ENCODE data around the gene KRTAP19-1.

Gene KRTAP19-1

DNA sequence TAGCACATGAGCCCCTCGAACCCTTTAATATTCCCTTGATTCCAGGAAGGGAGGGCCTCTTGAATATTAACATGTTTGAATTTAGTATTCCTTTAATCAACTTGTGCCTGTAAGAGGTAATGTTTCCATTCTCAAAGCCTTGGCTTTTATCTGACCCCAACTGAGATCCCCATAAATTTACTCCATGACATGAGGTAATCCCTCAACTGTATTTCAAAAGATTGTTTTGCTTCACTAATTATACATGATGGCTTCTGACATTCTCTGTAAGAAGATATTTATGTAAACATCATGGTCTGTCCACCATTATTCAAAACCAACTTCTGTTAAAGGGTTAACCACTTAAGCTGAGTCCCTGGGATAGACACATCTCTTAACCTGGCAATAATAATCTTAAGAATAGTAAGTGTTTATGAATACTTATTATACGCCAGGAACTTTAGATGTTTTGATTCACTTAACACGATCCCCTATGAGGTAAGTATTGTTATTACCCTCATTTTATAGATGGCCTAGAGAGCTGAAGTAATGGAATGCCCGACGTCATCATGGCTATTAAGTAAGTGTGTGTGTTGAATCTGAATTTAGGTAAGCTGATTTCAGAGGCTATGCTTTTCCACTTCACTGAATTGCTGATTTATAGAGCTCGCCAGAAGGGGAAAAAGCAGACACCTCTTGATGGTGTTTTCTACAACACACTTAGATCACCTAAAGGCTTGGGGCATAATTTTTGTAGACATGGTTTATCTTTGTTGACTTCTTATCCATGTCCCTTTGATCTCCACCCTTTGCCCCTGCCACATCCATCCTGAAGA is 11.1 kb downstream of the KRTAP19-1 start:
- no peak for DNase-seq (ENCODE audit: low spot score)
- TF ChIP-seq, protein P1, sequence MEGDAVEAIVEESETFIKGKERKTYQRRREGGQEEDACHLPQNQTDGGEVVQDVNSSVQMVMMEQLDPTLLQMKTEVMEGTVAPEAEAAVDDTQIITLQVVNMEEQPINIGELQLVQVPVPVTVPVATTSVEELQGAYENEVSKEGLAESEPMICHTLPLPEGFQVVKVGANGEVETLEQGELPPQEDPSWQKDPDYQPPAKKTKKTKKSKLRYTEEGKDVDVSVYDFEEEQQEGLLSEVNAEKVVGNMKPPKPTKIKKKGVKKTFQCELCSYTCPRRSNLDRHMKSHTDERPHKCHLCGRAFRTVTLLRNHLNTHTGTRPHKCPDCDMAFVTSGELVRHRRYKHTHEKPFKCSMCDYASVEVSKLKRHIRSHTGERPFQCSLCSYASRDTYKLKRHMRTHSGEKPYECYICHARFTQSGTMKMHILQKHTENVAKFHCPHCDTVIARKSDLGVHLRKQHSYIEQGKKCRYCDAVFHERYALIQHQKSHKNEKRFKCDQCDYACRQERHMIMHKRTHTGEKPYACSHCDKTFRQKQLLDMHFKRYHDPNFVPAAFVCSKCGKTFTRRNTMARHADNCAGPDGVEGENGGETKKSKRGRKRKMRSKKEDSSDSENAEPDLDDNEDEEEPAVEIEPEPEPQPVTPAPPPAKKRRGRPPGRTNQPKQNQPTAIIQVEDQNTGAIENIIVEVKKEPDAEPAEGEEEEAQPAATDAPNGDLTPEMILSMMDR (conservative IDR thresholded peaks at IDR 0.05; ENCODE audit: low read depth) = no peak
- POLR2A ChIA-PET (ENCODE audit: low non-redundant PET) = no interaction called here
- CTCF ChIA-PET = no interaction called here
- no peak overlapping the region for H3K27ac ChIP-seq

DNA sequence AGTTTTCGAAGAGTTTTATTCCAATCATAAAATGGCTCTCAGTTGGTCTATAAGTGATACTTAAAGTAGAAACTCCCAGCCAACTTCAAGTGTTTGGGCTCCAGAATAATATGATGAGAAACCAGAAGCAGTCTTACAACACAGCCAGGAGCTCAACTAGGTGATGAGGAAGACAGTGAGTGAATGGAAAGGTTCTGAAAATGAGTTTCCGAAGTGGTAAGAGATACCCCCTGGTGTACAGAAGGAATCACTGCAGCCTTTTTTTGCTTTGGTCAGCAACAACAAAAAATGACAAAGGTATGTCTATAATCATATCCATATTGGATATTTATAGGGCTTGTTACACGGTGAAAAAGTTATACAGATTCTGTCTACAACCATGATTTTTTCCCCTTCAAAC is 16.5 kb downstream of the KRTAP19-1 start:
- peak; percentile 4 for DNase-seq (ENCODE audit: low spot score)
- TF ChIP-seq, protein P1 (conservative IDR thresholded peaks at IDR 0.05; ENCODE audit: low read depth) = peak; percentile 70
- ChIA-PET POLR2A (ENCODE audit: low non-redundant PET) (no interaction called here), CTCF (interaction anchor here (0.6 to 0.7 kb wide), 2 partner anchors 15 to 419 kb away, joined by 3 to 5 read pairs; no protein-coding TSS in a partner anchor)
- H3K27ac ChIP-seq = no peak overlapping the region

DNA sequence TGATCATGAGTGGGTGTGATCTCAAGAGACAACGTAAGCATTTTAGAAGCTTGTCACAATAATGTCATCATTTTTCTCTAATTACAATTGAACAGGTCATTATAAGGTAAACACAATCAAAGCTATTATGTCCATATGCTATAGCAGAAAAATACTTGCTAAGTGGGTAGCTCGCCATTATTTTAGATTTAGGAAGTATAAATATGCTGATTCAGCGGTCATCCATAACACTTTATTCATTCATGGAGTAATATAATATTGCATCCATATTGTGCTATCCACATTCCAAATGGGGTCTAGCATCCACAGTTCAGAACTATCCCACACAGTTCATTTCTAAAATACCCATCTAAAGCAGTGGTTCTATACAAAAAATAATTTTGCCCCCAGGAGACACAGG is 31.7 kb downstream of the KRTAP19-1 start:
- no peak for DNase-seq (ENCODE audit: low spot score)
- no peak overlapping the region for H3K27ac ChIP-seq
- TF ChIP-seq, protein P1 (conservative IDR thresholded peaks at IDR 0.05; ENCODE audit: low read depth) = no peak
- CTCF ChIA-PET = interaction anchor here (0.6 kb wide), 2 partner anchors 16 to 156 kb away, joined by 5 to 6 read pairs; no protein-coding TSS in a partner anchor
- POLR2A ChIA-PET (ENCODE audit: low non-redundant PET) = no interaction called here

DNA sequence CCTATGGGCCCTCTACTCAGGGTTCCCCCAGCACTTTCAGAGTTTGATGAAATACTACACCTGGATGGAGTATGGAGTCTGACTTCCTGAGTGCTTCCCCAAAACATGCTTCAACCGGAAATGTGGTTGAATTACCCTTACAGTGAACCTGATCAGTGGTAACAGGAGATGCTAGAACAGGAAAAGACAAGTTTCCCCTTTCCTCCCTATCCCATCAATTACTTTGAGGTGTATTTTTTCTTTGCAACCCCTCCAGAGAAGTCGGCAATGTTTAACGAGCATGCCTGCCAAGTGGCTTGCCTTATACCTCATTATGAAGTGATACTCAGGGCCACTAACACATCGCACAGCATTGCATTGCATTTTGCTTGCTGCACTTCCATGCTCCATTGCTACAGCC is 33.1 kb downstream of the KRTAP19-1 start:
- ChIA-PET POLR2A (ENCODE audit: low non-redundant PET) (no interaction called here), CTCF (interaction anchor here (0.6 kb wide), 1 partner anchor 106 kb away, joined by 3 read pairs; no protein-coding TSS in a partner anchor)
- H3K27ac ChIP-seq = no peak overlapping the region
- DNase-seq (ENCODE audit: low spot score) = no peak
- TF ChIP-seq, protein P1 (conservative IDR thresholded peaks at IDR 0.05; ENCODE audit: low read depth) = no peak

DNA sequence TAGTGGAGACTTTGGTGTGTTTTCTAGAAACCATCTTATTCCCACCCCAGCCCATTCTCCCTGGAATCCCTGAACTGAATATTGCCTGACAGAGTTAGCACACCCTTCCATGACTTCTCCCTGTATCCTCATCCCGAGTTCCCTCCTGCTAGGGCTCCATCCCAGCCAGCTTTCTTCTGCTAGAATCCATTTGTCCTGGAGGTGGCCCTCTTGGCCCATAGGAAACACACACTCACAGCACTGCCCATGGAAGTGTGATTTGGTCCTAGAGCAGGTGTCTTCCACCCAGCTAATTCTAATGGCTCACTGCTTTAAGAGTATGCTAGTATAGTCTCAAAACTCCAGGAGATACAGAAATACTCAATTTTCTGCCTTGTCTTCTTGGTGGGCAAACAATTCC is 36.0 kb downstream of the KRTAP19-1 start:
- TF ChIP-seq, protein P1 (conservative IDR thresholded peaks at IDR 0.05; ENCODE audit: low read depth) = no peak
- no peak for DNase-seq (ENCODE audit: low spot score)
- no peak overlapping the region for H3K27ac ChIP-seq
- POLR2A ChIA-PET (ENCODE audit: low non-redundant PET) = no interaction called here
- CTCF ChIA-PET = interaction anchor here (1.2 kb wide), 1 partner anchor 10 kb away, joined by 4 read pairs; no protein-coding TSS in a partner anchor

DNA sequence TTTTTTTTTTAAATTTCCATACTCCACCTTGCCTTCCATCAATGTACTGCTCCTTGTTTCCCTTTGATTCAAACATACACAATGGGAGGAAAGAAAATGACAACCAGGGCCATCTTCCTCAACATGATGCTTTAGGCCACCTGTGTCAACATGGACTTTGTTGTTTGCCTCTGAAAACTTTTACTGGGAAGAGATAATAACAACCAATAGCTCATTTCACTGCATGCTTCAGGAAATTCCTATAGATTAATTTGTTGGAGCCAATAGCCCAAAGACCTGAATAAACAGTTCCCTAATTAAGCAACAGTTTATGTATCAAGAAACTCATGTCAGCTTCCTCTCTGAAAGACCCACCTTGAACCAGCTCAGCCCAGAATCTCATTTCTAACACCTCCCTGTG is 36.9 kb downstream of the KRTAP19-1 start:
- TF ChIP-seq, protein P1 (conservative IDR thresholded peaks at IDR 0.05; ENCODE audit: low read depth) = no peak
- ChIA-PET POLR2A (ENCODE audit: low non-redundant PET) (no interaction called here), CTCF (interaction anchor here (0.5 to 1.2 kb wide), 3 partner anchors 9 to 668 kb away, joined by 3 to 4 read pairs (median 4); no protein-coding TSS in a partner anchor)
- no peak overlapping the region for H3K27ac ChIP-seq
- DNase-seq (ENCODE audit: low spot score) = no peak
